A549 (cell line): ENCODE data around the gene CD96.
"Not testable (repeated sequence)": the region's sequence is repeated elsewhere in the genome, so short reads cannot be mapped to it uniquely, and the experiment has no call there.

ENCODE experiments used
- BHLHE40 ChIP-seq: IDR thresholded peaks from 2 replicates; pipeline ENCODE4 v1.6.1; 2012; ENCODE audit warnings: low read depth, low read length, inconsistent platforms
- CTCF ChIP-seq: fragments of >200 bp; sonication (Bioruptor Twin); formaldehyde crosslinking; IDR thresholded peaks from 3 replicates; pipeline ENCODE4 v1.5.1; 2016
- E2F6 ChIP-seq: IDR thresholded peaks from 2 replicates; pipeline ENCODE4 v1.6.1; 2012; ENCODE audit warnings: low read depth, borderline replicate concordance
- KDM1A ChIP-seq: fragments of 200-600 bp; sonication (generic); IDR thresholded peaks from 2 replicates; pipeline ENCODE4 v1.6.1; 2016; ENCODE audit warnings: low read depth, mild to moderate bottlenecking
- MAFK ChIP-seq: fragments of 450-650 bp; IDR thresholded peaks from 2 replicates; pipeline ENCODE4 v1.6.1; 2014; ENCODE audit not compliant: partially characterized antibody
- MYC ChIP-seq: IDR thresholded peaks from 2 replicates; pipeline ENCODE4 v1.6.1; 2012; ENCODE audit warnings: mild to moderate bottlenecking, inconsistent platforms, low read length, improper control_type of control experiment, borderline replicate concordance
- POLR2A ChIP-seq: IDR thresholded peaks from 2 replicates; pipeline ENCODE4 v1.6.1; 2012; ENCODE audit warnings: mild to moderate bottlenecking, low read length
- RAD21 ChIP-seq, 2 experiments: fragments of >200 bp in 1 of 2; sonication (Bioruptor Twin) in 1 of 2; formaldehyde crosslinking in 1 of 2; IDR thresholded peaks in 1 of 2; conservative IDR thresholded peaks in 1 of 2; 2 replicates in 1 of 2; 3 replicates in 1 of 2; pipeline ENCODE4 v1.6.1; 2012 to 2018; ENCODE audit warnings: inconsistent platforms in 1 of 2

GRCh38 chr3:111629018-111629417 is 87.0 kb downstream of the CD96 start:
- not testable (repeated sequence) for TF ChIP-seq CTCF; MAFK; RAD21 (conservative IDR thresholded peaks at IDR 0.05 in 1 of 2, IDR thresholded peaks at IDR 0.05 in 1 of 2); KDM1A; MYC; BHLHE40; POLR2A; E2F6
